Smooth muscle cell (in vitro differentiated cells): ENCODE data around the gene YBX2. TPM values are rescaled to one million over a fixed set of nuclear protein-coding genes. Genes with fewer than 3 reads are reported as not detected.

ENCODE experiments used
- DNase-seq: peaks from one replicate; lab custom pipeline; 2025; ENCODE audit not compliant: unreplicated experiment; lab: John Stamatoyannopoulos, UW
- H2AFZ ChIP-seq: fragments of 200-600 bp; sonication (generic); 2 replicates; pipeline ENCODE4 v1.6.0; 2016; ENCODE audit warnings: antibody characterized with exemption, low read depth, mild to moderate bottlenecking
- H3F3A ChIP-seq: fragments of 200-600 bp; sonication (generic); 2 replicates; pipeline ENCODE4 v1.6.0; 2017; ENCODE audit warnings: antibody characterized with exemption, low read depth
- H3K27ac ChIP-seq: fragments of 200-600 bp; sonication (generic); 2 replicates; pipeline ENCODE4 v1.5.1; 2016; ENCODE audit warnings: low read depth, mild to moderate bottlenecking
- H3K27me3 ChIP-seq: fragments of 200-600 bp; sonication (generic); 2 replicates; pipeline ENCODE4 v1.6.1; 2016; ENCODE audit warnings: low read depth, mild to moderate bottlenecking
- H3K36me3 ChIP-seq: fragments of 200-600 bp; sonication (generic); 2 replicates; pipeline ENCODE4 v1.5.1; 2016; ENCODE audit warnings: low read depth
- H3K4me1 ChIP-seq: fragments of 200-600 bp; sonication (generic); 2 replicates; pipeline ENCODE4 v1.5.1; 2016; ENCODE audit warnings: low read depth
- H3K4me2 ChIP-seq: fragments of 200-600 bp; sonication (generic); 2 replicates; pipeline ENCODE4 v1.6.0; 2016; ENCODE audit warnings: mild to moderate bottlenecking
- H3K4me3 ChIP-seq: fragments of 200-600 bp; sonication (generic); 2 replicates; pipeline ENCODE4 v1.5.1; 2016; ENCODE audit warnings: mild to moderate bottlenecking
- H3K79me2 ChIP-seq: fragments of 200-600 bp; sonication (generic); 2 replicates; pipeline ENCODE4 v1.6.0; 2016; ENCODE audit warnings: low read depth, mild to moderate bottlenecking
- H3K9ac ChIP-seq: fragments of 200-600 bp; sonication (generic); 2 replicates; pipeline ENCODE4 v1.6.0; 2016; ENCODE audit warnings: low read depth
- H3K9me3 ChIP-seq: fragments of 200-600 bp; sonication (generic); replicated peaks from 2 replicates; pipeline ENCODE4 v1.5.1; 2016; ENCODE audit warnings: low read depth
- H4K20me1 ChIP-seq: fragments of 200-600 bp; sonication (generic); 2 replicates; pipeline ENCODE4 v1.6.0; 2016; ENCODE audit warnings: low read depth
- CTCF ChIP-seq: fragments of 200-600 bp; sonication (generic); IDR thresholded peaks from 2 replicates; pipeline ENCODE4 v1.5.1; 2017; ENCODE audit warnings: borderline replicate concordance, mild to moderate bottlenecking, antibody characterized with exemption; ENCODE audit not compliant: insufficient read depth, poor library complexity, severe bottlenecking
- WGBS: methylation state at CpG from one replicate; pipeline ENCODE4 v1.1.7; 2016; ENCODE audit warnings: low lambda C conversion rate; 5-methylcytosine and 5-hydroxymethylcytosine counted together
- polyA plus RNA-seq: library from polyadenylated mRNA; unstranded; fragments of >200 nt; fragmentation: Nextera tagmentation; extraction: Ambion mirVana; gene quantifications from 2 replicates; pipeline ENCODE4 v1.2.1, GENCODE V29; 2016
- total RNA-seq: library from RNA; depleted of rRNA; stranded (reverse); fragments of >200 nt; gene quantifications from 2 replicates; pipeline ENCODE4 v1.2.3, GENCODE V29; 2014

YBX2 gene
- total and polyA plus RNA-seq, 2 experiments from 2014 or later = 0.09 to 1.1 TPM

GRCh38 chr17:7306911-7307685 is 12.7 kb upstream of the YBX2 start, which contains the start of gene EIF5A:
Gene EIF5A, plus strand, starts transcription at chr17:7307628. Its CDS starts 2,008 bp downstream, at chr17:7309636.
- H3K36me3 ChIP-seq = peaks cover 4% of the 10 kb centered on the region
- peaks cover 45% of the 10 kb centered on the region for H3K79me2 ChIP-seq
- WGBS = under 1% methylated on average over 64 of the region's 64 CpGs
- peak within 1 kb of the TSS; percentile 95 for H3K27ac ChIP-seq
- H3K4me3 ChIP-seq = peak within 1 kb of the TSS; percentile 85
- H4K20me1 ChIP-seq = peaks cover 43% of the 10 kb centered on the region
- peak within 1 kb of the TSS; percentile 99 for H3K4me2 ChIP-seq
- TF ChIP-seq CTCF = no peak
- H3K4me1 ChIP-seq = peaks cover 10% of the 10 kb centered on the region
- peak within 1 kb of the TSS; percentile 98 for H3K9ac ChIP-seq
- no peaks in the 10 kb centered on the region for H3K9me3 ChIP-seq
- peak; percentile 100 for DNase-seq
- H3K27me3 ChIP-seq = no peaks in the 10 kb centered on the region
- H3F3A ChIP-seq = peaks cover 23% of the 10 kb centered on the region
- H2AFZ ChIP-seq = peak within 1 kb of the TSS; percentile 56

- Histone ChIP-seq H3K36me3 (no peaks in the 10 kb centered on the region), H3K9me3 (no peaks in the 10 kb centered on the region), H3K4me2 (no peak overlapping the region), H3F3A (peaks cover 5% of the 10 kb centered on the region), H3K27me3 (no peaks in the 10 kb centered on the region), H3K4me3 (no peak overlapping the region), H2AFZ (no peak overlapping the region), H3K79me2 (peaks cover 17% of the 10 kb centered on the region), H3K9ac (no peak overlapping the region), H4K20me1 (peaks cover 14% of the 10 kb centered on the region), H3K27ac (no peak overlapping the region), H3K4me1 (peaks cover 2% of the 10 kb centered on the region)
- WGBS = 97% methylated on average over 7 of the region's 7 CpGs
- DNase-seq = no peak
- no peak for TF ChIP-seq CTCF
Measured at GRCh38 chr17:7304179-7304578, 9.7 kb upstream of the YBX2 start.

GRCh38 chr17:7296189-7296861 is 1.9 kb upstream of the YBX2 start:
- peak; percentile 97 for TF ChIP-seq CTCF
- no peaks in the 10 kb centered on the region for H3K9me3 ChIP-seq
- peaks cover 8% of the 10 kb centered on the region for H3F3A ChIP-seq
- no peaks in the 10 kb centered on the region for H3K36me3 ChIP-seq
- H3K9ac ChIP-seq = no peak overlapping the region
- H3K27ac ChIP-seq = no peak overlapping the region
- H3K4me1 ChIP-seq = no peaks in the 10 kb centered on the region
- H3K4me2 ChIP-seq = peak overlapping the region; percentile 79
- no peaks in the 10 kb centered on the region for H3K79me2 ChIP-seq
- 8% methylated on average over 49 of the region's 51 CpGs for WGBS
- peak; percentile 52 for DNase-seq
- no peaks in the 10 kb centered on the region for H4K20me1 ChIP-seq
- peaks cover 41% of the 10 kb centered on the region for H3K27me3 ChIP-seq
- no peak overlapping the region for H3K4me3 ChIP-seq
- H2AFZ ChIP-seq = peak overlapping the region; percentile 50
